Breast epithelium (tissue), 3 donors: ENCODE results near the gene NOX5. TPM values are rescaled to one million over a fixed set of nuclear protein-coding genes. Genes with fewer than 3 reads are reported as not detected.

Experiments used
- total RNA-seq, 3 donors: library from RNA; depleted of rRNA; stranded (reverse); fragments of >200 nt; gene quantifications; one replicate each; pipeline ENCODE4 v1.1.0, GENCODE V29; 2016

Gene NOX5
- total RNA-seq, 3 donors from 2014 or later, result 1.0 to 2.6 (median 1.9) TPM

Other genes starting within 250 kb of the NOX5 start
- gene ANP32A, start 193.8 kb upstream of the NOX5 start, total RNA-seq, result 10 to 100 TPM; 57.0 to 63.4 (median 62.8) TPM
- gene SPESP1, start 84.2 kb upstream of the NOX5 start, total RNA-seq, result 1 to 10 TPM; 5.1 to 7.9 (median 6.1) TPM
- 10 to 100 TPM; 15.0 to 52.2 (median 28.8) TPM for gene GLCE, start 145.9 kb downstream of the NOX5 start, total RNA-seq